Measurements from ENCODE around the gene KANSL3.

- TF ChIP-seq L3MBTL2 (conservative IDR thresholded peaks at IDR 0.05), result no peak
- no peak for TF ChIP-seq FOXA1 (IDR thresholded peaks at IDR 0.05)
- TF ChIP-seq SP1 (IDR thresholded peaks at IDR 0.05), result no peak
These were observed 58.7 kb downstream of the KANSL3 start for GRCh38 chr2:96579422-96579821.

Measured in HEK293T (cell line).